ENCODE measurements around the gene TIGAR. TPM values are rescaled to one million over a fixed set of nuclear protein-coding genes. Genes with fewer than 3 reads are reported as not detected.

The TIGAR gene
- total RNA-seq, 1 experiment from 2014 or later, result 42.7 TPM

DNA sequence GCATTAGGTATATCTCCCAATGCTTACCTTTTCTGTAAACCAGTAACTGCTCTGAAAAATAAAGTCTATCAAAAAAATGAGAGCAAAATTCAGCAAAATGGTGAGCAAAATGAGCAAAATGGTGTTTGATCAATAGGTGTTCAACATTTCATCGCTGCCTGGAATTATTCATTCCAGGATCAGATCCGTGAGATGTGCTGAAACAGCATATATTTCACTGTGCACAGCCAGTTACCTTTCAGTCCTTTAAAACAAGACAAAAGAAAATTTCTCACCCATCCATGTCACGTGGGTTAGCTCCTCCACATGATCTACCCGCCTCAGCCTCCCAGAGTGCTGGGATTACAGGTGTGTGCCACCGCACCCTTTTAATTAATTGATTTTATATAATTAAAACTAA lies 66.6 kb downstream of the TIGAR start:
- TF ChIP-seq, protein P1, sequence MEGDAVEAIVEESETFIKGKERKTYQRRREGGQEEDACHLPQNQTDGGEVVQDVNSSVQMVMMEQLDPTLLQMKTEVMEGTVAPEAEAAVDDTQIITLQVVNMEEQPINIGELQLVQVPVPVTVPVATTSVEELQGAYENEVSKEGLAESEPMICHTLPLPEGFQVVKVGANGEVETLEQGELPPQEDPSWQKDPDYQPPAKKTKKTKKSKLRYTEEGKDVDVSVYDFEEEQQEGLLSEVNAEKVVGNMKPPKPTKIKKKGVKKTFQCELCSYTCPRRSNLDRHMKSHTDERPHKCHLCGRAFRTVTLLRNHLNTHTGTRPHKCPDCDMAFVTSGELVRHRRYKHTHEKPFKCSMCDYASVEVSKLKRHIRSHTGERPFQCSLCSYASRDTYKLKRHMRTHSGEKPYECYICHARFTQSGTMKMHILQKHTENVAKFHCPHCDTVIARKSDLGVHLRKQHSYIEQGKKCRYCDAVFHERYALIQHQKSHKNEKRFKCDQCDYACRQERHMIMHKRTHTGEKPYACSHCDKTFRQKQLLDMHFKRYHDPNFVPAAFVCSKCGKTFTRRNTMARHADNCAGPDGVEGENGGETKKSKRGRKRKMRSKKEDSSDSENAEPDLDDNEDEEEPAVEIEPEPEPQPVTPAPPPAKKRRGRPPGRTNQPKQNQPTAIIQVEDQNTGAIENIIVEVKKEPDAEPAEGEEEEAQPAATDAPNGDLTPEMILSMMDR (IDR thresholded peaks at IDR 0.05; ENCODE audit: insufficient read depth in 1 of 2, low read depth in 1 of 2, low read length in 1 of 2, severe bottlenecking in 1 of 2, unreplicated experiment in 1 of 2), result no peak
- no peaks in the 10 kb centered on the region for H3K4me1 ChIP-seq
- CTCF ChIA-PET, result no interaction called here
- H3K9me3 Mint-ChIP-seq (ENCODE audit: unreplicated experiment), result no peaks in the 10 kb centered on the region
- H3K4me1 Mint-ChIP-seq (ENCODE audit: low read depth, unreplicated experiment), result no peaks in the 10 kb centered on the region
- H3K27me3 Mint-ChIP-seq (ENCODE audit: insufficient read depth, unreplicated experiment), result peaks cover 25% of the 10 kb centered on the region
- no peak overlapping the region for H3K4me3 ChIP-seq (ENCODE audit: low read depth, low read length)
- H3K36me3 ChIP-seq (ENCODE audit: control insufficient read depth, insufficient read depth, low read length), result no peaks in the 10 kb centered on the region
- H3K27me3 ChIP-seq (replicated peaks; ENCODE audit: control insufficient read depth, insufficient read depth, low read length), result no peaks in the 10 kb centered on the region
- H3K9me3 ChIP-seq, result no peaks in the 10 kb centered on the region
- no peak for DNase-seq
- H3K4me3 Mint-ChIP-seq (ENCODE audit: unreplicated experiment), result no peak overlapping the region
- POLR2A ChIA-PET, result no interaction called here
- no TSS peak for BruUV-seq (replicated peaks)
- H3K27ac Mint-ChIP-seq (ENCODE audit: unreplicated experiment), result no peak overlapping the region
- no peaks in the 10 kb centered on the region for H3K36me3 Mint-ChIP-seq (ENCODE audit: insufficient read depth, unreplicated experiment)
- intact Hi-C loops (cut with micrococcal nuclease; ENCODE audit: unreplicated experiment), result no loop called here

DNA sequence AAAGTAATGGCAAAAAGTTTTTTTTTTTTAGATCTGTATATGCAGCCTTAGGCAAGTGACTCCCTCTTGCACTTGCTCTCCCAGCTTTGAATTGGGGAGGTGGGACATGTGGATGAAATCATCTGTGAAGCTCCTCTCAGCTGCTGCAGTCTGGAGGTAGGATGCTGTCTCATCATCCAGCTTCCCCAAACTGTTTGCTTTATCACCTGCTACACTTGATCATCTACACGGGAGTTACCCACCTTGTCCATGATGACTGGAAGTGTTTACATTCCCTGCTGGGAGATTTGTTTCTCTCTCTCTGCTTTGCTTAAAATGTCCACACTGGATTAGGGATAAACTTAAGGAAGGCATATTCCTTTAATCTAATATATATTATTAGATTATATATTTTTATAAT lies 67.0 kb downstream of the TIGAR start:
- no peak for DNase-seq
- BruUV-seq (replicated peaks), result no TSS peak
- CTCF ChIA-PET, result interaction anchor here (0.6 kb wide), 1 partner anchor 144 kb away, joined by 3 read pairs; no protein-coding TSS in a partner anchor
- Histone ChIP-seq H3K9me3 (no peaks in the 10 kb centered on the region), H3K4me3 (ENCODE audit: low read depth, low read length) (no peak overlapping the region), H3K4me1 (no peaks in the 10 kb centered on the region), H3K27me3 (replicated peaks; ENCODE audit: control insufficient read depth, insufficient read depth, low read length) (no peaks in the 10 kb centered on the region), H3K36me3 (ENCODE audit: control insufficient read depth, insufficient read depth, low read length) (no peaks in the 10 kb centered on the region)
- H3K4me3 Mint-ChIP-seq (ENCODE audit: unreplicated experiment), result no peak overlapping the region
- no peaks in the 10 kb centered on the region for H3K36me3 Mint-ChIP-seq (ENCODE audit: insufficient read depth, unreplicated experiment)
- TF ChIP-seq, protein P1 (IDR thresholded peaks at IDR 0.05; ENCODE audit: insufficient read depth in 1 of 2, low read depth in 1 of 2, low read length in 1 of 2, severe bottlenecking in 1 of 2, unreplicated experiment in 1 of 2), result no peak
- no peak overlapping the region for H3K27ac Mint-ChIP-seq (ENCODE audit: unreplicated experiment)
- intact Hi-C loops (cut with micrococcal nuclease; ENCODE audit: unreplicated experiment), result no loop called here
- no peaks in the 10 kb centered on the region for H3K9me3 Mint-ChIP-seq (ENCODE audit: unreplicated experiment)
- peaks cover 25% of the 10 kb centered on the region for H3K27me3 Mint-ChIP-seq (ENCODE audit: insufficient read depth, unreplicated experiment)
- H3K4me1 Mint-ChIP-seq (ENCODE audit: low read depth, unreplicated experiment), result no peaks in the 10 kb centered on the region
- POLR2A ChIA-PET, result no interaction called here

DNA sequence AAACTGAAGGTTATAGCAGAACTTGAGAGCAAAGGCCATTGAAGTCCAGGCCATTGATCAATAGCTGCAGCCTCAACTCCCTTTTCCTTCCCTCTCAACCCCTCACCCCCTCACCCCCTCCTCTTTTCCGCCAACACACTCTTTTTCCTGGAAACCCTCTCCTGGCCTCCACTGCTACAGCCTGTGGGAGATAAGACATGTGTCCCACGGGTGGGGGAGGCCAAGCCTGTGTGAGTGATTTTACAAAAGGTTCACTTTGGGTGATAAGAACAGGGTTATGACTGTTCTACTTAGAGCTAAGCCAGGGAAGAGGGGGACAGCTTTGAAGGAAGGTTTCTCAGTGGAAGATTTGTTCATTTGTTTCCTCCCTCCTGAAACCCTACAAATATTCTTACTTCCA lies 67.6 kb downstream of the TIGAR start:
- peaks cover 27% of the 10 kb centered on the region for H3K27me3 Mint-ChIP-seq (ENCODE audit: insufficient read depth, unreplicated experiment)
- H3K9me3 Mint-ChIP-seq (ENCODE audit: unreplicated experiment), result no peaks in the 10 kb centered on the region
- H3K4me1 ChIP-seq, result no peaks in the 10 kb centered on the region
- no peak overlapping the region for H3K4me3 Mint-ChIP-seq (ENCODE audit: unreplicated experiment)
- CTCF ChIA-PET, result no interaction called here
- DNase-seq, result no peak
- no peaks in the 10 kb centered on the region for H3K9me3 ChIP-seq
- H3K27ac Mint-ChIP-seq (ENCODE audit: unreplicated experiment), result no peak overlapping the region
- no peaks in the 10 kb centered on the region; the same call in 1 of the 2 replicates for H3K27me3 ChIP-seq (replicated peaks; ENCODE audit: control insufficient read depth, insufficient read depth, low read length)
- H3K4me1 Mint-ChIP-seq (ENCODE audit: low read depth, unreplicated experiment), result no peaks in the 10 kb centered on the region
- no peaks in the 10 kb centered on the region for H3K36me3 ChIP-seq (ENCODE audit: control insufficient read depth, insufficient read depth, low read length)
- no peaks in the 10 kb centered on the region for H3K36me3 Mint-ChIP-seq (ENCODE audit: insufficient read depth, unreplicated experiment)
- no TSS peak for BruUV-seq (replicated peaks)
- TF ChIP-seq, protein P1 (IDR thresholded peaks at IDR 0.05; ENCODE audit: insufficient read depth in 1 of 2, low read depth in 1 of 2, low read length in 1 of 2, severe bottlenecking in 1 of 2, unreplicated experiment in 1 of 2), result no peak
- H3K4me3 ChIP-seq (ENCODE audit: low read depth, low read length), result no peak overlapping the region
- POLR2A ChIA-PET, result no interaction called here
- intact Hi-C loops (cut with micrococcal nuclease; ENCODE audit: unreplicated experiment), result no loop called here

All from Caco-2 (cell line).